Mucosa of descending colon (tissue), 3 donors: Measurements from ENCODE around the gene MYOZ2. TPM values are rescaled to one million over a fixed set of nuclear protein-coding genes. Genes with fewer than 3 reads are reported as not detected.

Source experiments
- ATAC-seq: fragments of 200-7000 bp; cut with Tn5 transposase; one replicate; pipeline ENCODE4 v1.9.1; 2020; ENCODE audit warnings: mild to moderate bottlenecking, moderate library complexity
- DNase-seq, 3 donors: peaks; one replicate each; pipeline ENCODE4 v3.0.0-alpha.2; 2020
- H3K36me3 ChIP-seq: fragments of 200-600 bp; one replicate; pipeline ENCODE4 v1.8.0; 2021; ENCODE audit warnings: low read depth, mild to moderate bottlenecking
- H3K4me1 ChIP-seq: fragments of 200-600 bp; one replicate; pipeline ENCODE4 v1.8.0; 2021; ENCODE audit warnings: low read depth, mild to moderate bottlenecking
- H3K4me3 ChIP-seq: fragments of 200-600 bp; one replicate; pipeline ENCODE4 v1.8.0; 2021; ENCODE audit warnings: mild to moderate bottlenecking
- H3K9me3 ChIP-seq: fragments of 200-600 bp; one replicate; pipeline ENCODE4 v1.8.0; 2021; ENCODE audit warnings: mild to moderate bottlenecking
- intact Hi-C, 2 donors: fragments of 100-400 bp; cut with DNase I in 1 of 2; cut with micrococcal nuclease in 1 of 2; formaldehyde crosslinking; loops; one replicate each; pipeline versions ENCODE4 v1.11.0 to v1.11.1; 2022; cut with DNase I, micrococcal nuclease
- long read RNA-seq, 2 donors: library from polyadenylated mRNA; unstranded; transcript quantifications; one replicate each; pipeline ENCODE4 v2.0.0, GENCODE V29; 2019 to 2021
- total RNA-seq, 3 donors: library from RNA; stranded (reverse); fragmentation: NEBNext Ultra II Directional in 2 of 3; extraction: Animal tissue kit (Norgen Biotek cat#: 25700) in 2 of 3; gene quantifications; one replicate each; pipeline versions ENCODE4 v1.2.1 to v1.2.4, GENCODE V29; 2021 to 2023
- TF ChIP-seq, protein P1 (sequence below): fragments of 200-600 bp; IDR thresholded peaks from one replicate; pipeline ENCODE4 v1.8.0; 2022; ENCODE audit warnings: antibody characterized with exemption, mild to moderate bottlenecking
- donor health status: DM: no; HTN: no; CAD: no; lungs with moderate emphysema.
- donor health status: DM: no; HTN: no; CAD: no.
- donor health status: DM: no; HTN: yes; CAD: no.

Gene MYOZ2
- under 1 TPM; 0.20 to 0.63 (median 0.29) TPM for total RNA-seq
- long read RNA-seq, donor 1, result 0 reads
- long read RNA-seq, donor 2, result 0 reads

DNA sequence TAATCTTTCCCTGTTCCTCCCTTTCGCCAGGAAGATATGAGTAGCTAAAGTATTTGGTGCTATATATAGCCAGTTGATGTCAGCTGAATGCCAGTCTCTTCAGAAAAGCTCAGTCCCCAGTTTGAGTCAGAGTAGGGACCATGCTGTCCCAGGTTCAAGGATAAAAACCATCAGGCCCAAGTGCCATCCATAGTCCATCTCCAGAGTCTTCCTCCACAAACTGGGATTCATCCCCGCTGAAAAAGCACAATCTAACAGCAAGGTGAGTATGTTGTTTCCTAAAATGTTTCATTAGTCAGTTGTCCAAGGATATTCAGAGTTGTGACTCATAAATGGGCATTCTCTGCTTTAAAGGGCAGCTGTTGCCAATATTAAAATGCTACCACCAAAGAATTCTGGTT, at the start of gene MYOZ2:
TSS of gene MYOZ2 (plus strand) at position 112 of the 401 bp plus-strand sequence. CDS start 694 bp downstream, outside the sequence.
- DNase-seq (no peak), ATAC-seq (no peak)
- intact Hi-C loops, result no loop called here
- Histone ChIP-seq H3K9me3 (no peaks in the 10 kb centered on the region), H3K4me3 (no peak within 1 kb of the TSS), H3K4me1 (no peaks in the 10 kb centered on the region), H3K36me3 (no peaks in the 10 kb centered on the region)
- TF ChIP-seq, protein P1, sequence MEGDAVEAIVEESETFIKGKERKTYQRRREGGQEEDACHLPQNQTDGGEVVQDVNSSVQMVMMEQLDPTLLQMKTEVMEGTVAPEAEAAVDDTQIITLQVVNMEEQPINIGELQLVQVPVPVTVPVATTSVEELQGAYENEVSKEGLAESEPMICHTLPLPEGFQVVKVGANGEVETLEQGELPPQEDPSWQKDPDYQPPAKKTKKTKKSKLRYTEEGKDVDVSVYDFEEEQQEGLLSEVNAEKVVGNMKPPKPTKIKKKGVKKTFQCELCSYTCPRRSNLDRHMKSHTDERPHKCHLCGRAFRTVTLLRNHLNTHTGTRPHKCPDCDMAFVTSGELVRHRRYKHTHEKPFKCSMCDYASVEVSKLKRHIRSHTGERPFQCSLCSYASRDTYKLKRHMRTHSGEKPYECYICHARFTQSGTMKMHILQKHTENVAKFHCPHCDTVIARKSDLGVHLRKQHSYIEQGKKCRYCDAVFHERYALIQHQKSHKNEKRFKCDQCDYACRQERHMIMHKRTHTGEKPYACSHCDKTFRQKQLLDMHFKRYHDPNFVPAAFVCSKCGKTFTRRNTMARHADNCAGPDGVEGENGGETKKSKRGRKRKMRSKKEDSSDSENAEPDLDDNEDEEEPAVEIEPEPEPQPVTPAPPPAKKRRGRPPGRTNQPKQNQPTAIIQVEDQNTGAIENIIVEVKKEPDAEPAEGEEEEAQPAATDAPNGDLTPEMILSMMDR, result no peak

DNA sequence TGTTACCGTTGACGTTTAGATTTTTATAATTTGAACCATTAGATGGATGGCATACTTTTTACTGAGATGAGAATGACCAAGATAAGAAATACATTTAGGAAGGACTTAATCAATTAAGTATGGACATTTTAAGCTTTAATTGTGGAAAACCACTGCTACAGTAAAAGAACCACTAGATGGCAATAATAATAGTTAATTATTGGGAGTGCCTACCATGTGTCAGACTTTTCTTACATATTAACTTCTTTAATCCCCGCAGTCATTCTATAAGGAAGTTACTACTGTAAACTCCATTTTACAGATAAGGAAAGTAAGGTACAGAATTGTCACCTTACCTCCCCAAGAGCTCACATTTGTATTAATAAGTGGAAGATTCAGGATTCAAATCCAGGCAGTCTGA, 48.5 kb upstream of the MYOZ2 start:
- intact Hi-C loops, result no loop called here
- TF ChIP-seq, protein P1, result no peak
- DNase-seq (no peak), ATAC-seq (peak; percentile 79)
- Histone ChIP-seq H3K4me1 (peaks cover 17% of the 10 kb centered on the region), H3K36me3 (no peaks in the 10 kb centered on the region), H3K4me3 (no peak overlapping the region), H3K9me3 (no peaks in the 10 kb centered on the region)

DNA sequence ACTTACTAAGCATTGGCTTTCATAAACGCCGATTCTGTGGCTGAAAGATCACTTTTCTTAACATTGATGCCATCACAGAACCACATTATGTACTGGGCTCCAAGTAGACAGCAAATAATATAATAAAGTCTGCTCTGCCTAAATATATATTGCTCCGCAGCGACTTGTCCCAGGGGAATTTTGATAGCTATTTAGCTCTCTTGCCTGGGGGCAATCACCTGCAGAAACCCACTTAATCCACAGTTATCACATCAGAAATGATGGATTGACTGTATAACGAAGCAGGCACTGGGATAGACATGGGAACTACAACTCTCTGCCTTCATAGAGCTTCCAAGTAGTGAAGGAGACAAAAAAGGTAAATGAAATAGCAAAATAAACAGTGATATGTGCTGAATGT, 48.0 kb upstream of the MYOZ2 start:
- intact Hi-C loops, result no loop called here
- TF ChIP-seq, protein P1, result no peak
- DNase-seq (no peak), ATAC-seq (no peak)
- no peak overlapping the region for H3K4me3 ChIP-seq
- H3K9me3 ChIP-seq, result no peaks in the 10 kb centered on the region
- H3K4me1 ChIP-seq, result peaks cover 14% of the 10 kb centered on the region
- H3K36me3 ChIP-seq, result no peaks in the 10 kb centered on the region

DNA sequence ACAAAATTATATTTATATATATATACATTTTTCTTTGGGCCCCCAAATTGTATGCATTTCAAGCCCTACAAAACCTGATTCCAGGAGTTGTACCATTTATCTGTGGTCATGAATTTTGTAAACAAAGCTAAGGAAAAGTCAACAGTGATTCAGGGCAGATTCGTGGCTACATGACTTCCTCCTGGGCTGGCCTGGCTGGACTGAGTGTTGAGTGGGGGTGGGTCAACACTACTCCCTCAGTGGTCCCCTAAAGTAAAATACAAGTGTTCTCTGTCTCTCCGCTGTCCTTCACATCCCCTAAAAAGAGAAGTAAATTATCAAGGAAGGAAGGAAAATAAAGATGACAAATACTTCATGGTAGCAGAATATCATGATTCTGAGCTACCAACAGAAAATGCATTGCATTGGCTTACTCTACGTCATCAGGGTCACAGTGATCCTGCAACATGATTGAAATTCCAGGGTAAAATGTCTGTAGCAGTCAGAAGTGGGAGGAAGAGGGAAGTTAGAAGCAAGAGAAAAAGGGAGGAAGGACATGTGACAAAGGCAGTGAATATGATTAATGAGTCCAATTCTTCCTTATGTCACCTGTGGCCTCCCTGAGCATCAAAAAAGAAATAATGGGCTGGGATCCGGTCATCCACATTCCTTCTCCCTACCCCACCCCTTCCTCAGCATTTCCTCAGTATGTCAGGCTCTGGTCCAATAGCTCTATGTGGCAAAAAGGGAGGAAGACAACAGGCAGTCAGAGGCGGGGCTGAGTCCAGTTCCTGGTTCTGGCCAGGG, 42.4 kb upstream of the MYOZ2 start:
- Histone ChIP-seq H3K4me3 (no peak overlapping the region), H3K9me3 (no peaks in the 10 kb centered on the region), H3K36me3 (no peaks in the 10 kb centered on the region), H3K4me1 (peaks cover 12% of the 10 kb centered on the region)
- TF ChIP-seq, protein P1, result no peak
- peak in 2 of 3 donors; percentile 23 to 40 for DNase-seq
- ATAC-seq, result peak; percentile 60
- intact Hi-C loops, result no loop called here

DNA sequence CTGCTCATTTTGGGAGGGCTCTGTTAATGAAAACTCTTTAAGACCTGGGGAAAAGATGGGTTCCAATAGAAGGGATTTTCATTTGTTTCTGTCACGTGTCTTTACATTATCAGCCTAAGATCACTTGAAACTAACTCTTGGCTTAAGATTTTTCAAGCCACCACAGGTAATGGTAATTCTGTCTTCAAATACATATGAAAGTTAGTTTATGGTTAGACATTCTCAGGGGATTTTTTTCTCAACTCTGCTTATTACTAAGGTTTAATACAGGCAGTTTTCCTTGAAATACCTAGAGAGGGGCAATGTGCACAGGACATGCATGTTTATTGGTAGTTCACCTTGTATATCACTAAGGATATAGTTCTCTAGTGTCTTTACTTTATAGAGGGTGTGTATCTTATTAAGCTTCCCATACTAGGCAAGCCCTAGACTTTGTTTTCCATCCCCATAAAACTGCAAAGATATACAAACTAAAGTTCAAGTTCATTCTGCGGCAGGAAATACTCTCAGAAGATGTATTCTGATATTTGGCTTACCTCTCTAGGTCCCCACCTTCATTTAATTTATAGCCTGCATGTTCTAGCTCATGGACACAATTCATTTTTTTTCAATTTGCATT, 38.2 kb upstream of the MYOZ2 start:
- intact Hi-C loops, result no loop called here
- no peak overlapping the region for H3K4me3 ChIP-seq
- H3K36me3 ChIP-seq, result no peaks in the 10 kb centered on the region
- peak; percentile 89 for ATAC-seq
- TF ChIP-seq, protein P1, result no peak
- H3K9me3 ChIP-seq, result no peaks in the 10 kb centered on the region
- DNase-seq, result peak in 1 of 3 donors; percentile 25
- H3K4me1 ChIP-seq, result peaks cover 18% of the 10 kb centered on the region
